ENCODE measurements around the gene MPST.

MPST gene

GRCh38 chr22:37064553-37064952 is 45.0 kb downstream of the MPST start:
- in situ Hi-C loops (cut with MboI; ENCODE audit: low sequenced_read_pairs, unreplicated experiment): no loop called here
- no peak for DNase-seq (ENCODE audit: low spot score)
- no peak for TF ChIP-seq CTCF (IDR thresholded peaks at IDR 0.05; ENCODE audit: borderline replicate concordance, control extremely low read depth, extremely low read depth, insufficient read depth, missing control alignments)

GRCh38 chr22:37065180-37065579 is 45.6 kb downstream of the MPST start:
- in situ Hi-C loops (cut with MboI; ENCODE audit: low sequenced_read_pairs, unreplicated experiment): no loop called here
- no peak for DNase-seq (ENCODE audit: low spot score)
- no peak for TF ChIP-seq CTCF (IDR thresholded peaks at IDR 0.05; ENCODE audit: borderline replicate concordance, control extremely low read depth, extremely low read depth, insufficient read depth, missing control alignments)

- TF ChIP-seq CTCF (IDR thresholded peaks at IDR 0.05; ENCODE audit: borderline replicate concordance, control extremely low read depth, extremely low read depth, insufficient read depth, missing control alignments): no peak
- in situ Hi-C loops (cut with MboI; ENCODE audit: low sequenced_read_pairs, unreplicated experiment): no loop called here
- no peak for DNase-seq (ENCODE audit: low spot score)
Observed at GRCh38 chr22:37065961-37066360, 46.4 kb downstream of the MPST start.

GRCh38 chr22:37067428-37067827 is 47.9 kb downstream of the MPST start:
- DNase-seq (ENCODE audit: low spot score): no peak
- in situ Hi-C loops (cut with MboI; ENCODE audit: low sequenced_read_pairs, unreplicated experiment): no loop called here

GRCh38 chr22:37068859-37069258 is 49.3 kb downstream of the MPST start:
- TF ChIP-seq CTCF (IDR thresholded peaks at IDR 0.05; ENCODE audit: borderline replicate concordance, control extremely low read depth, extremely low read depth, insufficient read depth, missing control alignments): no peak
- no peak for DNase-seq (ENCODE audit: low spot score)
- in situ Hi-C loops (cut with MboI; ENCODE audit: low sequenced_read_pairs, unreplicated experiment): no loop called here

More at GRCh38 chr22:37067428-37067827, 47.9 kb downstream of the MPST start:
- no peak for TF ChIP-seq CTCF (IDR thresholded peaks at IDR 0.05; ENCODE audit: borderline replicate concordance, control extremely low read depth, extremely low read depth, insufficient read depth, missing control alignments)

GRCh38 chr22:37069319-37069718 is 49.8 kb downstream of the MPST start:
- in situ Hi-C loops (cut with MboI; ENCODE audit: low sequenced_read_pairs, unreplicated experiment): no loop called here
- DNase-seq (ENCODE audit: low spot score): no peak
- TF ChIP-seq CTCF (IDR thresholded peaks at IDR 0.05; ENCODE audit: borderline replicate concordance, control extremely low read depth, extremely low read depth, insufficient read depth, missing control alignments): no peak

- DNase-seq (ENCODE audit: low spot score): no peak
- in situ Hi-C loops (cut with MboI; ENCODE audit: low sequenced_read_pairs, unreplicated experiment): no loop called here
- no peak for TF ChIP-seq CTCF (IDR thresholded peaks at IDR 0.05; ENCODE audit: borderline replicate concordance, control extremely low read depth, extremely low read depth, insufficient read depth, missing control alignments)
Observed at GRCh38 chr22:37069719-37070118, 50.2 kb downstream of the MPST start.
